Thymus (tissue), 11 donors: ENCODE results near the gene MEN1. TPM values are rescaled to one million over a fixed set of nuclear protein-coding genes. Genes with fewer than 3 reads are reported as not detected.

Experiments
- DNase-seq, 9 donors: peaks; one replicate each; pipeline ENCODE4 v3.0.0-alpha.2; 2013; ENCODE audit warnings: low spot score in 9 of 9, low read depth in 6 of 9, missing footprints in 1 of 9
- H3K27ac ChIP-seq, 2 donors: one replicate each; pipeline ENCODE4 v1.5.1; 2013; ENCODE audit warnings: control low read depth in 1 of 2, low read depth in 1 of 2, low read length in 1 of 2, mild to moderate bottlenecking in 1 of 2, moderate library complexity in 1 of 2
- H3K27me3 ChIP-seq, 2 donors: one replicate each; pipeline ENCODE4 v1.5.1; 2013; ENCODE audit warnings: low read length in 1 of 2; ENCODE audit not compliant: control insufficient read depth in 2 of 2, insufficient read depth in 1 of 2
- H3K36me3 ChIP-seq, 2 donors: one replicate each; pipeline ENCODE4 v1.5.1; 2013; ENCODE audit warnings: low read length in 1 of 2, mild to moderate bottlenecking in 1 of 2, moderate library complexity in 1 of 2; ENCODE audit not compliant: control insufficient read depth in 2 of 2, insufficient read depth in 2 of 2
- H3K4me1 ChIP-seq, 2 donors: one replicate each; pipeline ENCODE4 v1.5.1; 2013; ENCODE audit warnings: low read length in 2 of 2; ENCODE audit not compliant: control insufficient read depth in 2 of 2, insufficient read depth in 2 of 2
- H3K4me3 ChIP-seq, 2 donors: one replicate each; pipeline ENCODE4 v1.5.1; 2013; ENCODE audit warnings: low read length in 2 of 2, control low read depth in 1 of 2, mild to moderate bottlenecking in 1 of 2
- H3K9me3 ChIP-seq, 2 donors: one replicate each; pipeline ENCODE4 v1.5.1; 2013; ENCODE audit warnings: low read length in 1 of 2, mild to moderate bottlenecking in 1 of 2; ENCODE audit not compliant: control insufficient read depth in 2 of 2, insufficient read depth in 1 of 2
- WGBS: extraction: QIAGEN DNeasy Blood & Tissue Kit; methylation state at CpG from one replicate; pipeline ENCODE4 v1.1.7; 2013; 5-methylcytosine and 5-hydroxymethylcytosine counted together
- polyA plus RNA-seq: library from polyadenylated mRNA; stranded (reverse); fragments of 200-250 nt; gene quantifications from one replicate; pipeline ENCODE4 v1.2.3, GENCODE V29; 2013
- total RNA-seq: library from RNA; stranded (reverse); fragments of 120-200 nt; gene quantifications from one replicate; pipeline ENCODE4 v1.2.4, GENCODE V29; 2013
- donor health status: healthy.

MEN1 gene
- total and polyA plus RNA-seq, 2 donors = 10.8 to 33.4 TPM

GRCh38 chr11:64770120-64770519 is 40.2 kb downstream of the MEN1 start:
- Histone ChIP-seq H3K27ac (no peak overlapping the region), H3K36me3 (peaks cover 93 to 99% of the 10 kb centered on the region in 2 donors), H3K4me1 (peaks cover 9 to 35% of the 10 kb centered on the region in 2 donors), H3K27me3 (no peaks in the 10 kb centered on the region), H3K4me3 (no peak overlapping the region), H3K9me3 (peaks cover 0 to 6% of the 10 kb centered on the region in 2 donors)
- no peak for DNase-seq
- WGBS = 99% methylated on average over 12 of the region's 12 CpGs

GRCh38 chr11:64769283-64769682 is 41.1 kb downstream of the MEN1 start:
- Histone ChIP-seq H3K4me3 (no peak overlapping the region), H3K4me1 (peaks cover 17 to 43% of the 10 kb centered on the region in 2 donors), H3K27ac (no peak overlapping the region), H3K36me3 (peaks cover 93 to 99% of the 10 kb centered on the region in 2 donors), H3K27me3 (no peaks in the 10 kb centered on the region), H3K9me3 (peaks cover 0 to 6% of the 10 kb centered on the region in 2 donors)
- DNase-seq = no peak
- 97% methylated on average over 6 of the region's 6 CpGs for WGBS

DNA sequence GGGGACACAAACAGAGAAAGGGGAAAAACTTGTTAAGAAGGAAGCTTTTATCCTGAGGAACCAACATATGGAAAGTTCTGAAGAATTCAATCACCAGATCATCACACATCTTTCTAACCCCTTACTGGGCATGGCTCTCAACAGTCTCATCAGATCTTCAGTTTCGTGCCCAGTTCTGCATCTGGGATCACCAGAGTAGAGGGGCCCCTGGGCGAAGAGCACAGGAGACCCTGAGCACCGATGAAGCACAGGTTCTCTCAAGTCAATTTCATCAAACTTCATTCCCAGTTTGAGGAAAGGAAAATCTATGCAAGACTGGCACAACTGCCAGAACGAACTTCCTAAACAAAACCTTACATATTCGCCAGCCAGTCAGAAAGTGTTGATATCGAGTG is 42.1 kb downstream of the MEN1 start:
- no peak for DNase-seq
- 98% methylated on average over 6 of the region's 6 CpGs for WGBS
- Histone ChIP-seq H3K36me3 (peaks cover 93 to 99% of the 10 kb centered on the region in 2 donors), H3K4me1 (peaks cover 24 to 53% of the 10 kb centered on the region in 2 donors), H3K4me3 (no peak overlapping the region), H3K27ac (no peak overlapping the region), H3K9me3 (peaks cover 0 to 6% of the 10 kb centered on the region in 2 donors), H3K27me3 (no peaks in the 10 kb centered on the region)

DNA sequence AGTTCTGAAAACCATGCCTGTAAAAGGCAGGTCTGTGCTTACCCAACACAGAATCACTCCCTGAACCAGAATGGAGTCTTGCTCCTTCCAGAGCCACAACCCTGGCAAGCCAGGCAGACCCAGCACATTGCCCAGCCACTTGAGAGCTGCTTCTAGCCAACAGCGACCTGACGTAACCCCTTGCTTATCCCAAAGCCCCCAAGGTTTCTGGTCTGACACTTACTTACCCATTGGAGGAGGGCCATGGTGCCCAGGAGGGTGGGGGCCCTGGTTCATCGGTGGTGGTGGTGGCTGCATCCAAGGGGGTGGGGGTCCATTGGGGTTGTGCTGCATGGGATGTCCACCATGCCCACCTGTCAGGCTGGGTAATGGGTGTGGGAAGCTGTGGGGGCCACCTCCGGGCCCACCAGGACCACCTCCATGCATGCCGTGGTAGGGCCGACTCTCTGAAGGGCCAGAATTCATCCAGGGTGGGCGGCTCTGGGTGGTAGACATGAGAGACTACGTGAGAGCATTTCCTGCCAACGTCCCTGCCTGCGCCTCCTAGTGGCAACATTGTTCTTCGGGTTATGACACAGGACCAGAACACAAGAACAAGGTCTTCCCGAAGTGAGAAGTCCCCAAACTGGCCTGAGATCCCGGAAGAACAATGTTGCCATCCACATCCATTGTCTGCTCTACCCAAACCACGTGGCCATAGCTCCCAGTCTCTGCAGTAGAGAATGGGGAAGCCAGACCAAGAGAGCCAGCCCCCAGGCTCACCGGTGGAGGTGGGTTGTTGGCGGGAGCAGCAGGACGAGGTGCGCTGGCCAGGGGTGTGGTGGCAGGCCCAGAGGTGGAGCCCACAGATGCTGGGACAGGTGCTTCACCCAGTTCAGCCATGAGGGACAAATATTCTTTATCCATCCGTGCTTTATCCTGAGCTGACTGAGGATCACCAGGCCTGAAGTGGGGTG is 42.7 kb downstream of the MEN1 start:
- Histone ChIP-seq H3K27me3 (no peaks in the 10 kb centered on the region), H3K9me3 (peaks cover 0 to 6% of the 10 kb centered on the region in 2 donors), H3K4me1 (peaks cover 24 to 56% of the 10 kb centered on the region in 2 donors), H3K4me3 (no peak overlapping the region), H3K27ac (peak overlapping the region in 1 of 2 donors; percentile 43), H3K36me3 (peaks cover 92 to 99% of the 10 kb centered on the region in 2 donors)
- 62% methylated on average over 19 of the region's 19 CpGs for WGBS
- peak in 7 of 9 donors; percentile 45 to 84 (median 67) for DNase-seq

DNA sequence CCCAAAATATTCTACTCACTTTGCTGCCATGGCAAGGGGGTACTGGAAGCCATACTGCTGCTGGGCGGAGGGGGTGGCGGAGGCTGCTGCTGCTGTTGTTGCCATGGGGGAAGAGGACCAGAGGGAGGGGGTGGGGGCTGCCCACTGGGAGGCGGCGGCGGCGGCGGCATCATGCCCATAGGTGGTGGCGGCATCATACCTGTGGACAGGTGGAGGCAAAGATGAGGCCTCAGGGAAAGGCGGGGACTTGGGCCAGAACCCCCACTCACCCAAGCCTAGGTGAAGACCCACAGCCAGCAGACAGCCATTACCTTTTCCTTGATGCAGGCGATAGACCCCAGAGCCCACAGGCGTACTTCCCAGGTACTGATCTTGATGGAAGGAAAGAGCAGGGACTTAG is 43.5 kb downstream of the MEN1 start:
- H3K4me1 ChIP-seq = peaks cover 24 to 60% of the 10 kb centered on the region in 2 donors
- H3K9me3 ChIP-seq = peaks cover 0 to 6% of the 10 kb centered on the region in 2 donors
- no peaks in the 10 kb centered on the region for H3K27me3 ChIP-seq
- peaks cover 89 to 99% of the 10 kb centered on the region in 2 donors for H3K36me3 ChIP-seq
- DNase-seq = no peak
- no peak overlapping the region for H3K4me3 ChIP-seq
- WGBS = 99% methylated on average over 11 of the region's 11 CpGs
- H3K27ac ChIP-seq = no peak overlapping the region

- WGBS = 96% methylated on average over 42 of the region's 42 CpGs
- no peak overlapping the region for H3K27ac ChIP-seq
- DNase-seq = no peak
These were observed 44.3 kb downstream of the MEN1 start for GRCh38 chr11:64765851-64766665.

GRCh38 chr11:64765291-64765850 is 45.0 kb downstream of the MEN1 start:
- Histone ChIP-seq H3K27ac (peak overlapping the region; percentile 44 to 49), H3K4me3 (no peak overlapping the region), H3K4me1 (peaks cover 24 to 67% of the 10 kb centered on the region in 2 donors), H3K27me3 (no peaks in the 10 kb centered on the region), H3K36me3 (peaks cover 80 to 91% of the 10 kb centered on the region in 2 donors), H3K9me3 (peaks cover 0 to 6% of the 10 kb centered on the region in 2 donors)
- no peak for DNase-seq
- WGBS = 96% methylated on average over 30 of the region's 30 CpGs

More at GRCh38 chr11:64765851-64766665, 44.3 kb downstream of the MEN1 start:
- Histone ChIP-seq H3K4me1 (peaks cover 24 to 61% of the 10 kb centered on the region in 2 donors), H3K27me3 (no peaks in the 10 kb centered on the region), H3K36me3 (peaks cover 83 to 95% of the 10 kb centered on the region in 2 donors), H3K4me3 (no peak overlapping the region), H3K9me3 (peaks cover 0 to 6% of the 10 kb centered on the region in 2 donors)

GRCh38 chr11:64764753-64765152 is 45.6 kb downstream of the MEN1 start:
- Histone ChIP-seq H3K27ac (peak overlapping the region; percentile 68 to 79), H3K4me3 (no peak overlapping the region), H3K9me3 (peaks cover 0 to 6% of the 10 kb centered on the region in 2 donors), H3K36me3 (peaks cover 80 to 85% of the 10 kb centered on the region in 2 donors), H3K27me3 (no peaks in the 10 kb centered on the region), H3K4me1 (peaks cover 24 to 71% of the 10 kb centered on the region in 2 donors)
- DNase-seq = no peak
- 81% methylated on average over 8 of the region's 8 CpGs for WGBS
